HG03159 (cell line): ENCODE measurements around the gene SEH1L.
"Not testable (repeated sequence)": the region's sequence is repeated elsewhere in the genome, so short reads cannot be mapped to it uniquely, and the experiment has no call there.

ENCODE experiments used
- ATAC-seq: cut with Tn5 transposase; IDR thresholded peaks from one replicate; pipeline ENCODE4 v1.9.1; 2021; ENCODE audit warnings: mild to moderate bottlenecking, moderate library complexity; ENCODE audit not compliant: unreplicated experiment

Gene SEH1L

GRCh38 chr18:12995424-12995823, 47.6 kb downstream of the SEH1L start:
- ATAC-seq: no peak

GRCh38 chr18:12995952-12996477, 48.2 kb downstream of the SEH1L start:
- ATAC-seq: no peak

GRCh38 chr18:12996661-12997292, 49.0 kb downstream of the SEH1L start:
- ATAC-seq: no peak

- ATAC-seq: not testable (repeated sequence)
These were observed 49.5 kb downstream of the SEH1L start for GRCh38 chr18:12997330-12997729.

GRCh38 chr18:12998332-12999060, 50.7 kb downstream of the SEH1L start:
- ATAC-seq: peak; percentile 44

- ATAC-seq: no peak
These were observed 55.7 kb downstream of the SEH1L start for GRCh38 chr18:13003466-13003896.

GRCh38 chr18:13004396-13004795, 56.6 kb downstream of the SEH1L start:
- ATAC-seq: no peak

- ATAC-seq: no peak
These were observed 57.5 kb downstream of the SEH1L start for GRCh38 chr18:13005289-13005688.

GRCh38 chr18:13006531-13007247, 58.9 kb downstream of the SEH1L start:
- ATAC-seq: no peak

- no peak for ATAC-seq
These were observed 59.4 kb downstream of the SEH1L start for GRCh38 chr18:13007248-13007560.

GRCh38 chr18:13011719-13012118, 63.9 kb downstream of the SEH1L start:
- no peak for ATAC-seq

- ATAC-seq: no peak
These were observed 66.4 kb downstream of the SEH1L start for GRCh38 chr18:13014232-13014631.

GRCh38 chr18:13014818-13015217, 67.0 kb downstream of the SEH1L start:
- ATAC-seq: no peak

- ATAC-seq: no peak
These were observed 69.5 kb downstream of the SEH1L start for GRCh38 chr18:13017247-13017875.

- no peak for ATAC-seq
These were observed 70.6 kb downstream of the SEH1L start for GRCh38 chr18:13018374-13018773.

- peak; percentile 58 for ATAC-seq
These were observed 71.5 kb downstream of the SEH1L start for GRCh38 chr18:13019301-13019700.

GRCh38 chr18:13022644-13023043, 74.8 kb downstream of the SEH1L start:
- ATAC-seq: no peak

GRCh38 chr18:13025233-13025632, 77.4 kb downstream of the SEH1L start:
- no peak for ATAC-seq

- no peak for ATAC-seq
These were observed 78.9 kb downstream of the SEH1L start for GRCh38 chr18:13026583-13027270.

- ATAC-seq: no peak
These were observed 81.1 kb downstream of the SEH1L start for GRCh38 chr18:13028869-13029268.

GRCh38 chr18:13032173-13032572, 84.4 kb downstream of the SEH1L start:
- ATAC-seq: no peak
